ENCODE data around the gene CLEC4G.
A peak's percentile ranks its signal among the peaks of the same experiment; 100 is the strongest.
"Not testable (repeated sequence)": the region's sequence is repeated elsewhere in the genome, so short reads cannot be mapped to it uniquely, and the experiment has no call there.

Gene CLEC4G

GRCh38 chr19:7746306-7746705 lies 14.4 kb upstream of the CLEC4G start:
- DNase-seq: not testable (repeated sequence)

- no peak for DNase-seq
These were observed 13.2 kb upstream of the CLEC4G start for GRCh38 chr19:7744871-7745650.

GRCh38 chr19:7744199-7744786 lies 12.4 kb upstream of the CLEC4G start:
- DNase-seq: no peak

GRCh38 chr19:7743425-7743841 lies 11.5 kb upstream of the CLEC4G start:
- no peak for DNase-seq

- DNase-seq: no peak
These were observed 11.1 kb upstream of the CLEC4G start for GRCh38 chr19:7742991-7743390.

- no peak for DNase-seq
These were observed 10.7 kb upstream of the CLEC4G start for GRCh38 chr19:7742575-7742974.

- no peak for DNase-seq
These were observed 8.8 kb upstream of the CLEC4G start for GRCh38 chr19:7740682-7741054.

- no peak for DNase-seq
These were observed 8.1 kb upstream of the CLEC4G start for GRCh38 chr19:7739801-7740681.

GRCh38 chr19:7739211-7739755 lies 7.4 kb upstream of the CLEC4G start:
- no peak for DNase-seq

- peak; percentile 37 for DNase-seq
These were observed 6.1 kb upstream of the CLEC4G start for GRCh38 chr19:7738023-7738422.

GRCh38 chr19:7737215-7737614 lies 5.3 kb upstream of the CLEC4G start:
- no peak for DNase-seq

- DNase-seq: no peak
These were observed 4.2 kb upstream of the CLEC4G start for GRCh38 chr19:7736148-7736547.

GRCh38 chr19:7734220-7735203 lies 2.6 kb upstream of the CLEC4G start:
- no peak for DNase-seq

- no peak for DNase-seq
These were observed 1.5 kb upstream of the CLEC4G start for GRCh38 chr19:7733376-7733775.

- no peak for DNase-seq
These were observed 295 bp downstream of the CLEC4G start for GRCh38 chr19:7731615-7732014.

GRCh38 chr19:7731218-7731595 lies 703 bp downstream of the CLEC4G start:
- DNase-seq: no peak

- DNase-seq: no peak
These were observed 1.4 kb downstream of the CLEC4G start for GRCh38 chr19:7730286-7731217.

GRCh38 chr19:7729831-7730285 lies 2.1 kb downstream of the CLEC4G start:
- peak; percentile 35 for DNase-seq

- no peak for DNase-seq
These were observed 2.7 kb downstream of the CLEC4G start for GRCh38 chr19:7729211-7729610.

- DNase-seq: no peak
These were observed 6.1 kb downstream of the CLEC4G start for GRCh38 chr19:7725791-7726190.

GRCh38 chr19:7722231-7722651 lies 9.7 kb downstream of the CLEC4G start:
- no peak for DNase-seq
